Measurements from ENCODE around the gene MAPK11. TPM values are rescaled to one million over a fixed set of nuclear protein-coding genes. Genes with fewer than 3 reads are reported as not detected.

The MAPK11 gene
- total RNA-seq, 6 experiments from 2014 or later, result 1.7 to 6.4 (median 2.5) TPM

GRCh38 chr22:50302041-50302541 is 31.9 kb upstream of the MAPK11 start:
- no peaks in the 10 kb centered on the region for H3K27me3 ChIP-seq
- TF ChIP-seq CTCF (IDR thresholded peaks at IDR 0.05), result no peak
- TF ChIP-seq POLR2A (IDR thresholded peaks at IDR 0.05), result no peak
- DNase-seq (peak in 1 of 3 donors; percentile 72), ATAC-seq (peak in 1 of 4 donors; percentile 8)
- H3K4me3 ChIP-seq, result no peak overlapping the region
- H3K36me3 ChIP-seq, result no peaks in the 10 kb centered on the region
- no peaks in the 10 kb centered on the region for H3K9me3 ChIP-seq
- intact Hi-C loops (cut with DNase I), result no loop called here
- WGBS (ENCODE audit: insufficient coverage, low coverage, low lambda C conversion rate, missing lambda C conversion rate), result 0% methylated on average over 3 of the region's 9 CpGs
- no peak overlapping the region for H3K27ac ChIP-seq
- H3K4me1 ChIP-seq, result peaks cover 0 to 72% (median 32%) of the 10 kb centered on the region in 4 donors

- intact Hi-C loops (cut with DNase I), result no loop called here
- Histone ChIP-seq H3K36me3 (no peaks in the 10 kb centered on the region), H3K27ac (no peak overlapping the region), H3K27me3 (no peaks in the 10 kb centered on the region), H3K4me3 (no peak overlapping the region), H3K9me3 (no peaks in the 10 kb centered on the region), H3K4me1 (peaks cover 0 to 76% (median 35%) of the 10 kb centered on the region in 4 donors)
- 71% methylated on average over 8 of the region's 17 CpGs for WGBS (ENCODE audit: insufficient coverage, low coverage, low lambda C conversion rate, missing lambda C conversion rate)
- ATAC-seq, result no peak
- TF ChIP-seq CTCF (IDR thresholded peaks at IDR 0.05) (no peak), POLR2A (IDR thresholded peaks at IDR 0.05) (no peak)
- DNase-seq, result no peak
Measured at GRCh38 chr22:50301581-50301991, 31.4 kb upstream of the MAPK11 start.

- DNase-seq, result no peak
- Histone ChIP-seq H3K36me3 (no peaks in the 10 kb centered on the region), H3K4me1 (peaks cover 0 to 80% (median 38%) of the 10 kb centered on the region in 4 donors), H3K9me3 (no peaks in the 10 kb centered on the region), H3K4me3 (peak overlapping the region in 2 of 3 donors; percentile 75), H3K27me3 (no peaks in the 10 kb centered on the region), H3K27ac (no peak overlapping the region)
- no peak for ATAC-seq
- no peak for TF ChIP-seq CTCF (IDR thresholded peaks at IDR 0.05)
- TF ChIP-seq POLR2A (IDR thresholded peaks at IDR 0.05), result no peak
- intact Hi-C loops (cut with DNase I), result no loop called here
- 67% methylated on average over 3 of the region's 14 CpGs for WGBS (ENCODE audit: insufficient coverage, low coverage, low lambda C conversion rate, missing lambda C conversion rate)
Measured at GRCh38 chr22:50300620-50301257, 30.6 kb upstream of the MAPK11 start.

GRCh38 chr22:50299785-50300619 is 29.8 kb upstream of the MAPK11 start:
- peak; percentile 42 for TF ChIP-seq POLR2A (IDR thresholded peaks at IDR 0.05)
- peak in 1 of 4 donors; percentile 16 for TF ChIP-seq CTCF (IDR thresholded peaks at IDR 0.05)
- Histone ChIP-seq H3K27me3 (no peaks in the 10 kb centered on the region), H3K27ac (peak overlapping the region; percentile 44 to 70 (median 50)), H3K4me1 (peaks cover 0 to 80% (median 38%) of the 10 kb centered on the region in 4 donors), H3K9me3 (no peaks in the 10 kb centered on the region), H3K4me3 (peak overlapping the region; percentile 51 to 75 (median 75)), H3K36me3 (no peaks in the 10 kb centered on the region)
- peak; percentile 52 to 80 (median 75) for ATAC-seq
- intact Hi-C loops (cut with DNase I), result no loop called here
- WGBS (ENCODE audit: insufficient coverage, low coverage, low lambda C conversion rate, missing lambda C conversion rate), result no CpG with 5 or more reads among the region's 93 CpGs
- peak; percentile 92 to 98 (median 96) for DNase-seq

All from right lobe of liver (tissue), 6 donors.